ENCODE results near the gene CWC25. TPM values are rescaled to one million over a fixed set of nuclear protein-coding genes. Genes with fewer than 3 reads are reported as not detected.

CWC25 gene
- total and polyA plus RNA-seq, 2 experiments from 2014 or later, result 11.6 to 29.8 TPM

- no peak for TF ChIP-seq ZNF462 (CRISPR knock-in tag; IDR thresholded peaks at IDR 0.05)
These were observed 43.1 kb upstream of the CWC25 start (continued) for GRCh38 chr17:38867968-38868816.

GRCh38 chr17:38867179-38867967 is 42.3 kb upstream of the CWC25 start:
- Mint-ChIP-seq H3K27me3 (ENCODE audit: insufficient read depth, low read depth, poor library complexity) (peaks cover 49% of the 10 kb centered on the region), H3K36me3 (ENCODE audit: low read depth) (peaks cover 3% of the 10 kb centered on the region), H3K27ac (peak overlapping the region; percentile 96), H3K9me3 (peaks cover 7% of the 10 kb centered on the region; the same call in 2 of the 3 replicates), H3K4me3 (peak overlapping the region; percentile 93), H3K4me1 (peaks cover 20% of the 10 kb centered on the region)
- no peaks in the 10 kb centered on the region for H3K36me3 ChIP-seq (ENCODE audit: insufficient read depth)
- peaks cover 8% of the 10 kb centered on the region for H4K20me1 ChIP-seq (replicated peaks; ENCODE audit: insufficient read depth)
- DNase-seq (ENCODE audit: low spot score) (peak; percentile 79), ATAC-seq (peak; percentile 9)
- H3K4me3 ChIP-seq, result peak overlapping the region; percentile 100
- peaks cover 18% of the 10 kb centered on the region for H3K79me2 ChIP-seq (replicated peaks; ENCODE audit: insufficient read depth)
- H3K4me1 ChIP-seq (ENCODE audit: insufficient read depth), result peaks cover 13% of the 10 kb centered on the region
- H3K9me2 ChIP-seq (ENCODE audit: insufficient read depth), result no peaks in the 10 kb centered on the region
- H2AFZ ChIP-seq, result peak overlapping the region; percentile 67
- H3K4me2 ChIP-seq, result peak overlapping the region; percentile 86
- H3K27me3 ChIP-seq (ENCODE audit: insufficient read depth), result no peaks in the 10 kb centered on the region
- H3K27ac ChIP-seq (ENCODE audit: low read depth), result 0 out of 2 replicates have a peak overlapping the region, but pooled peaks have one; percentile 36
- 0 out of 2 replicates have a peak, but pooled peaks cover 10% of the 10 kb centered on the region for H3F3A ChIP-seq (replicated peaks; ENCODE audit: low read depth)
- TF ChIP-seq STAT1 (IDR thresholded peaks at IDR 0.05; ENCODE audit: unreplicated experiment) (no peak), ZNF331 (CRISPR knock-in tag; IDR thresholded peaks at IDR 0.05; ENCODE audit: low read depth) (no peak), ZNF462 (CRISPR knock-in tag; IDR thresholded peaks at IDR 0.05) (no peak)

Measured in GM23338 (cell line).